WTC11 (cell line): Measurements from ENCODE around the gene SOX15. TPM values are rescaled to one million over a fixed set of nuclear protein-coding genes. Genes with fewer than 3 reads are reported as not detected.

Experiments used
- ATAC-seq: fragments of 200-7000 bp; cut with Tn5 transposase; 2 replicates; pipeline ENCODE4 v1.10.0; 2021; ENCODE audit warnings: mild to moderate bottlenecking, moderate library complexity
- CTCF ChIA-PET: fragments of 300-600 bp; sonication (Branson Sonifier 250); formaldehyde crosslinking; loops from one replicate; lab custom pipeline; 2021; ENCODE audit warnings: antibody characterized with exemption; lab: Charles Lee
- POLR2A ChIA-PET: fragments of 350-600 bp; sonication (Branson Sonifier 250); formaldehyde crosslinking; loops from one replicate; lab custom pipeline; 2021; ENCODE audit warnings: antibody characterized with exemption; lab: Charles Lee
- DNase-seq: peaks from one replicate; pipeline ENCODE4 v3.0.0; 2021; ENCODE audit warnings: low spot score
- H3K27ac Mint-ChIP-seq: 2 replicates; pipeline ENCODE4 v1.8.0; 2021; ENCODE audit warnings: mixed read lengths
- H3K27me3 Mint-ChIP-seq: 2 replicates; pipeline ENCODE4 v1.8.0; 2021; ENCODE audit warnings: low read depth, mild to moderate bottlenecking, moderate library complexity, mixed read lengths
- H3K36me3 Mint-ChIP-seq: 2 replicates; pipeline ENCODE4 v1.8.0; 2021; ENCODE audit warnings: mixed read lengths
- H3K4me1 Mint-ChIP-seq: 2 replicates; pipeline ENCODE4 v1.8.0; 2022; ENCODE audit warnings: mixed read lengths
- H3K4me3 Mint-ChIP-seq: 2 replicates; pipeline ENCODE4 v1.8.0; 2021; ENCODE audit warnings: mild to moderate bottlenecking, moderate library complexity, mixed read lengths
- H3K9me3 Mint-ChIP-seq: 2 replicates; pipeline ENCODE4 v1.8.0; 2021; ENCODE audit warnings: mixed read lengths
- ATF2 ChIP-seq: sonication (generic); formaldehyde crosslinking; IDR thresholded peaks from 2 replicates; pipeline ENCODE4 v1.8.1; 2022; ENCODE audit warnings: low read depth, missing genetic modification reagents, borderline replicate concordance
- ATF3 ChIP-seq: sonication (generic); formaldehyde crosslinking; conservative IDR thresholded peaks from 2 replicates; pipeline ENCODE4 v1.8.1; 2022; ENCODE audit warnings: mild to moderate bottlenecking, missing genetic modification reagents
- ATF6 ChIP-seq: sonication (generic); formaldehyde crosslinking; IDR thresholded peaks from 2 replicates; pipeline ENCODE4 v1.8.1; 2023; ENCODE audit warnings: mild to moderate bottlenecking, missing genetic modification reagents
- CBFB ChIP-seq: sonication (generic); formaldehyde crosslinking; IDR thresholded peaks from 2 replicates; pipeline ENCODE4 v1.8.1; 2022; ENCODE audit warnings: mild to moderate bottlenecking, low read depth, missing genetic modification reagents
- CDX4 ChIP-seq: fragments of 250-450 bp; sonication (Bioruptor Pico); IDR thresholded peaks from 2 replicates; pipeline ENCODE4 v1.9.0; 2021; ENCODE audit warnings: moderate library complexity, mild to moderate bottlenecking, inconsistent platforms, borderline replicate concordance
- E2F4 ChIP-seq: sonication (generic); formaldehyde crosslinking; IDR thresholded peaks from 2 replicates; pipeline ENCODE4 v1.8.1; 2022; ENCODE audit warnings: low read depth, mild to moderate bottlenecking, moderate library complexity, missing genetic modification reagents, borderline replicate concordance
- EMX1 ChIP-seq: fragments of 250-450 bp; sonication (Bioruptor Pico); IDR thresholded peaks from 2 replicates; pipeline ENCODE4 v1.8.0; 2021; ENCODE audit warnings: mild to moderate bottlenecking
- ERG ChIP-seq: fragments of 250-450 bp; sonication (Bioruptor Pico); IDR thresholded peaks from 2 replicates; pipeline ENCODE4 v1.8.0; 2021; ENCODE audit warnings: mild to moderate bottlenecking
- GRHL2 ChIP-seq: fragments of 250-450 bp; sonication (Bioruptor Pico); IDR thresholded peaks from 2 replicates; pipeline ENCODE4 v1.8.0; 2022; ENCODE audit warnings: mild to moderate bottlenecking, moderate library complexity; ENCODE audit not compliant: insufficient replicate concordance, severe bottlenecking
- HMGXB4 ChIP-seq: sonication (generic); formaldehyde crosslinking; IDR thresholded peaks from 2 replicates; pipeline ENCODE4 v1.8.1; 2023; ENCODE audit warnings: mild to moderate bottlenecking, moderate library complexity, missing genetic modification reagents
- MXD4 ChIP-seq: fragments of 250-450 bp; sonication (Bioruptor Pico); IDR thresholded peaks from 2 replicates; pipeline ENCODE4 v1.8.0; 2021; ENCODE audit warnings: mild to moderate bottlenecking, moderate library complexity, borderline replicate concordance
- NFYB ChIP-seq: sonication (generic); formaldehyde crosslinking; conservative IDR thresholded peaks from 2 replicates; pipeline ENCODE4 v1.8.0; 2022; ENCODE audit warnings: low read depth, missing genetic modification reagents
- NR1H2 ChIP-seq: sonication (generic); formaldehyde crosslinking; IDR thresholded peaks from 2 replicates; pipeline ENCODE4 v1.9.0; 2021; ENCODE audit warnings: mild to moderate bottlenecking, moderate library complexity, missing genetic modification reagents
- SMAD3 ChIP-seq: sonication (generic); formaldehyde crosslinking; IDR thresholded peaks from 2 replicates; pipeline ENCODE4 v1.8.0; 2022; ENCODE audit warnings: missing genetic modification reagents, mild to moderate bottlenecking, borderline replicate concordance
- ZMAT4 ChIP-seq: fragments of 250-450 bp; sonication (Bioruptor Pico); IDR thresholded peaks from 2 replicates; pipeline ENCODE4 v1.9.0; 2021; ENCODE audit warnings: mild to moderate bottlenecking
- ZNF263 ChIP-seq: sonication (generic); formaldehyde crosslinking; IDR thresholded peaks from 2 replicates; pipeline ENCODE4 v1.8.1; 2022; ENCODE audit warnings: low read depth, mild to moderate bottlenecking, moderate library complexity, missing genetic modification reagents
- ZNF423 ChIP-seq: fragments of 250-450 bp; sonication (Bioruptor Pico); IDR thresholded peaks from 2 replicates; pipeline ENCODE4 v2.1.2; 2022; ENCODE audit warnings: mild to moderate bottlenecking, moderate library complexity
- ZSCAN18 ChIP-seq: fragments of 250-450 bp; sonication (Bioruptor Pico); IDR thresholded peaks from 2 replicates; pipeline ENCODE4 v2.1.2; 2022; ENCODE audit warnings: mild to moderate bottlenecking, moderate library complexity
- total RNA-seq: library from RNA; stranded (reverse); gene quantifications from 3 replicates; pipeline ENCODE4 v1.2.3, GENCODE V29; 2021

SOX15 gene
- total RNA-seq, 1 experiment from 2014 or later = 19.9 TPM

GRCh38 chr17:7611635-7612293 is 21.9 kb upstream of the SOX15 start:
- no peaks in the 10 kb centered on the region for H3K9me3 Mint-ChIP-seq
- ATAC-seq = no peak
- H3K36me3 Mint-ChIP-seq = peaks cover 6% of the 10 kb centered on the region; the same call in 1 of the 2 replicates
- H3K4me1 Mint-ChIP-seq = peaks cover 22% of the 10 kb centered on the region
- no peak for TF ChIP-seq NFYB
- no peak for TF ChIP-seq E2F4
- TF ChIP-seq NR1H2 (CRISPR knock-in tag) = no peak
- TF ChIP-seq CBFB = no peak
- TF ChIP-seq ZNF423 = no peak
- no peak for TF ChIP-seq ZNF263 (CRISPR knock-in tag)
- TF ChIP-seq SMAD3 (CRISPR knock-in tag) = no peak
- TF ChIP-seq CDX4 (CRISPR knock-in tag) = no peak
- TF ChIP-seq ATF3 (CRISPR knock-in tag) = no peak
- no peak for TF ChIP-seq MXD4
- TF ChIP-seq ATF6 (CRISPR knock-in tag) = no peak
- TF ChIP-seq ERG (CRISPR knock-in tag) = no peak
- no peak for TF ChIP-seq EMX1 (CRISPR knock-in tag)
- TF ChIP-seq ZMAT4 (CRISPR knock-in tag) = no peak
- TF ChIP-seq GRHL2 (CRISPR knock-in tag) = no peak
- TF ChIP-seq HMGXB4 = no peak
- no peak for TF ChIP-seq ATF2
- TF ChIP-seq ZSCAN18 (CRISPR knock-in tag) = no peak
- TF ChIP-seq, all 79 proteins: peak for 0
- Mint-ChIP-seq H3K27me3 (no peaks in the 10 kb centered on the region), H3K4me3 (peak overlapping the region; percentile 83), H3K27ac (no peak overlapping the region)
- ChIA-PET CTCF (interaction anchor here (0.6 to 4.2 kb wide), 4 partner anchors 22 to 51 kb away, joined by 3 to 20 read pairs (median 3); partner anchors contain the start of genes ATP1B2 and SOX15), POLR2A (interaction anchor here (1.2 kb wide), 1 partner anchor 74 kb away, joined by 3 read pairs; no protein-coding TSS in a partner anchor)
- no peak for DNase-seq
